ENCODE measurements around the gene MAPK10.

- TF ChIP-seq CTCF (IDR thresholded peaks at IDR 0.05) (no peak), ELK1 (IDR thresholded peaks at IDR 0.05; ENCODE audit: low read depth, low read length) (no peak)
Measured at GRCh38 chr4:86401826-86402225, 42.0 kb upstream of the MAPK10 start.
